Amniotic stem cell (primary cell): ENCODE measurements around the gene ZNF319.

Experiments used
- DNase-seq: peaks from one replicate; lab custom pipeline; 2025; lab: John Stamatoyannopoulos, UW

ZNF319 gene

GRCh38 chr16:57956270-57956808, 44.1 kb downstream of the ZNF319 start:
- no peak for DNase-seq

- DNase-seq: no peak
Measured at GRCh38 chr16:57955572-57956188, 44.8 kb downstream of the ZNF319 start.

GRCh38 chr16:57953857-57954256, 46.6 kb downstream of the ZNF319 start:
- no peak for DNase-seq

GRCh38 chr16:57952909-57953308, 47.6 kb downstream of the ZNF319 start:
- DNase-seq: no peak

GRCh38 chr16:57951204-57951960, 49.1 kb downstream of the ZNF319 start:
- no peak for DNase-seq

GRCh38 chr16:57950382-57950781, 50.1 kb downstream of the ZNF319 start:
- no peak for DNase-seq

- DNase-seq: no peak
Measured at GRCh38 chr16:57949595-57950238, 50.8 kb downstream of the ZNF319 start.

- DNase-seq: no peak
Measured at GRCh38 chr16:57949013-57949412, 51.5 kb downstream of the ZNF319 start.

- no peak for DNase-seq
Measured at GRCh38 chr16:57948027-57948426, 52.4 kb downstream of the ZNF319 start.

- DNase-seq: no peak
Measured at GRCh38 chr16:57947261-57947660, 53.2 kb downstream of the ZNF319 start.

- DNase-seq: no peak
Measured at GRCh38 chr16:57946181-57946801, 54.2 kb downstream of the ZNF319 start.

- no peak for DNase-seq
Measured at GRCh38 chr16:57945740-57946138, 54.7 kb downstream of the ZNF319 start.

GRCh38 chr16:57944970-57945739, 55.3 kb downstream of the ZNF319 start:
- DNase-seq: no peak
